Activated gamma-delta T cell (primary cell): ENCODE measurements around the gene CCDC116.
"Not testable (repeated sequence)": the region's sequence is repeated elsewhere in the genome, so short reads cannot be mapped to it uniquely, and the experiment has no call there.

ENCODE experiments used
- DNase-seq: peaks from one replicate; lab custom pipeline; 2025; lab: John Stamatoyannopoulos, UW

The CCDC116 gene

GRCh38 chr22:21629255-21630149 is 3.1 kb upstream of the CCDC116 start, which contains the start of gene YDJC:
Gene YDJC, minus strand, starts transcription at chr22:21630022. Its CDS starts 8 bp downstream, at chr22:21630014.
- DNase-seq = peak; percentile 89

GRCh38 chr22:21631025-21631424 is 1.5 kb upstream of the CCDC116 start:
- no peak for DNase-seq

- DNase-seq = no peak
These were observed 371 bp downstream of the CCDC116 start for GRCh38 chr22:21632931-21633330.

GRCh38 chr22:21633481-21633880 is 921 bp downstream of the CCDC116 start:
- no peak for DNase-seq

- DNase-seq = no peak
These were observed 1.5 kb downstream of the CCDC116 start for GRCh38 chr22:21634081-21634480.

- no peak for DNase-seq
These were observed 2.3 kb downstream of the CCDC116 start for GRCh38 chr22:21634844-21635243.

GRCh38 chr22:21635771-21636510 is 3.4 kb downstream of the CCDC116 start:
- no peak for DNase-seq

- DNase-seq = no peak
These were observed 4.2 kb downstream of the CCDC116 start for GRCh38 chr22:21636629-21637218.

- DNase-seq = not testable (repeated sequence)
These were observed 4.9 kb downstream of the CCDC116 start for GRCh38 chr22:21637450-21637849.

- no peak for DNase-seq
These were observed 6.8 kb downstream of the CCDC116 start for GRCh38 chr22:21639359-21639758.

- DNase-seq = no peak
These were observed 8.2 kb downstream of the CCDC116 start for GRCh38 chr22:21640810-21641209.

- DNase-seq = no peak
These were observed 8.8 kb downstream of the CCDC116 start for GRCh38 chr22:21641417-21641788.

- DNase-seq = peak; percentile 96
These were observed 9.4 kb downstream of the CCDC116 start, which contains the start of gene SDF2L1 for GRCh38 chr22:21641789-21642583. Gene SDF2L1, plus strand, starts transcription at chr22:21642302. Its CDS starts 35 bp downstream, at chr22:21642337.

- no peak for DNase-seq
These were observed 10.3 kb downstream of the CCDC116 start for GRCh38 chr22:21642584-21643448.

- DNase-seq = no peak
These were observed 11.2 kb downstream of the CCDC116 start for GRCh38 chr22:21643533-21644357.

GRCh38 chr22:21645513-21645912 is 13.0 kb downstream of the CCDC116 start:
- DNase-seq = not testable (repeated sequence)

- DNase-seq = no peak
These were observed 14.3 kb downstream of the CCDC116 start for GRCh38 chr22:21646608-21647590.

- no peak for DNase-seq
These were observed 17.7 kb downstream of the CCDC116 start for GRCh38 chr22:21650280-21650679.
